HG03025 (cell line): ENCODE results near the gene LDLRAD3.
"Not testable (repeated sequence)": the region's sequence is repeated elsewhere in the genome, so short reads cannot be mapped to it uniquely, and the experiment has no call there.

Source experiments
- ATAC-seq: cut with Tn5 transposase; IDR thresholded peaks from one replicate; pipeline ENCODE4 v1.9.1; 2021; ENCODE audit warnings: mild to moderate bottlenecking, moderate library complexity; ENCODE audit not compliant: unreplicated experiment, low FRiP score

Gene LDLRAD3

DNA sequence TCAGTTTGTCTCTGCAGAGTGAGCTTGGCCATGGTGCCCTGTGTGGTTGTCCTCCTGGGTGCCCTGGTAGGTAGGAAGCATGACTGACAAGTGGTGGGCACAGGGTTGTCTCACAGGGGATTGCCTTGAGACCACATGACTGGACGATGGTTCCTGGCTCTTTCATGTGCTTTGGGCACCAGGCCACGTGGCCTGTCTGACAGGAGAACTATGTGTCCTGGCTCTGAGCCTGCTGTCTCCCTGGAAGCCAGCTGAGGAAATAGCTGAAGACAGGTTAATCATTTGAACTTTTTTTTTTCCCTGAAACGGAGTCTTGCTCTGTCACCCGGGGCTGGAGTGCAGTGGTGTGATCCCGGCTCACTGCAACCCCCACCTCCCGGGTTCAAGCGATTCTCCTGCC, 93.2 kb downstream of the LDLRAD3 start:
- no peak for ATAC-seq

DNA sequence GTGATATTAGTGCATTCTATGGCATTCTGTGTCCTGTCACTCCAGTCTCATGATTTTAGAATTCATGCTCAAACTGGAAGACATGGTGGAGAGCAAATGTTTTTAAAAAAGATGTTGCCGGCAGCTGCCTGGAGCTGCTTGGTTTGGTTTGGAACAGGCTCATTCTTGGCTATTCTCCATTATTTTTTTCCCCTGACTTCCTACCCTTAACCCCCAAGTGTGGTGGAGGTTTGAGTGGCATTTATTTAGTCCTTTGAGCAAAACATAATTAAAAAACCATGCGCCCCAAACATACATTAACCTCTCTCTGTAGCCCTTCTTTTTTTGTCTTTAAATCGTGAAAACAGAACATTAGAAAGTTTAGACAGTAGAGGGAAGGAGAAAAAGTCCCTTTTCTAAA, 94.7 kb downstream of the LDLRAD3 start:
- ATAC-seq = no peak

DNA sequence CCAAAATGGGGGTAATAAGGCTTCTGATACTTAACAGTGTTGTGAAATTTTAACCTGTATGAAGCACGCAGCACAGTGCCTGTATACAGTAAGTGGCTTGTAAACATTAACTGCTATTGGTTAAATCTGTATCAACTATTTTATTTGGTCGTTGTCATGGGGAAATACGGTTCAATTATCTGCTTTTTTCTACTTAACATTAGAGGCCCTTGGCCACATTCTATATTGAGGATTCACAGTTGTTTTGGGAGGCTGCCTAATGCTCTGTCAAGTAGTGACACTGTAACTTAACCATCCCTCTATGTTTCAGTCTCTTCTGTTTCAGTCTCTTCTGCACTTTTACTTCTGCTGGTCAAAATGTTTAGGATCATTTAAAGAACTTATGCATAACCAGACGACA, 95.6 kb downstream of the LDLRAD3 start:
- ATAC-seq = no peak

DNA sequence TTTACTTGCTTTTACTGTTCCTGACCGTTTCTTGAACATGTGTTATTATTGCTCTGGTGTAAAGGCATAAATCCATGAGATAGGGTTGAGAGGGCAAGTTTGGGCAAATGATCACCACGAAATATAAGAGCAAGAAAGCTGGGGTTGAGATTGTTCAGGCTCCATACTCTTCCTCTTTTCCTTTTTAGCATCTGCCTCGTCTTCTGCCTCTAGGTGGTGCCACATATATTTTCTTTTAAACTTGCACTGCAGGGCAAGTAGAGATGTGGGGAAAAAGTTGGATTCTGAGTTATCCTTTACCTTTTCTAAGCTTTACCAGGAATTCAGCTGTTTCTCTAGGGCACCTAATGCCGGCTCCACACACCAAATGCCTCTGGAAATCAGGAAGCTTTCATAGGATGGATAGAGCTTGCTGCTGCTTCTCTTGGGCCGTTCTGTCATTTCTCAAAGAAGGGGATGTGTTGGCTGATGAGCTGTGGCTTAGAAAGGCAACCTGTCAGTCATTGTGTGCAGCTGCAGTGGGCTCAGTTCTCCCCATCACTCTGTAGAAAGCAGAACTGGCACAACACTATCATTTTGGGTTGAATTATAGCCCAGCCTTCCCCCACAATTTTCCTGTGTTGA, 98.2 kb downstream of the LDLRAD3 start:
- no peak for ATAC-seq

DNA sequence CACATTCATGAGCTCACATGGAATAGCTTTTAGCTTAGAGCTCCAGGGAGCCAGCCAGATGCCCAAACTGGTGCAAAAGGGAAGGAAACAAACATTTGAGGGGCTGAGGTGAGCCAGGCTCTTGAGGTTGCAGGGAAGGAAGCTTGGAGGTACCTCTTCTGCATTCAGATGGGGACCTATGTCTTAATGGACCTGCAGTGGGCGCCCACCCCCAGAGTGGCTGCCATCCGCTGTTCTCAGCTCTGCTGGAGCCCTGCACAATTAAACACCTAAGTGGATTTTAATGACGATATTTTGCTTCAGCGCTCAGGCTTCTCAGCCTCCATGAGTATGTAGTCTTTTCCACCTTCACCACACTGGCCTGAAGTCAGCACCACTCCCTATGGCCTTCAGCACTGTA, 100.8 kb downstream of the LDLRAD3 start:
- ATAC-seq = no peak

DNA sequence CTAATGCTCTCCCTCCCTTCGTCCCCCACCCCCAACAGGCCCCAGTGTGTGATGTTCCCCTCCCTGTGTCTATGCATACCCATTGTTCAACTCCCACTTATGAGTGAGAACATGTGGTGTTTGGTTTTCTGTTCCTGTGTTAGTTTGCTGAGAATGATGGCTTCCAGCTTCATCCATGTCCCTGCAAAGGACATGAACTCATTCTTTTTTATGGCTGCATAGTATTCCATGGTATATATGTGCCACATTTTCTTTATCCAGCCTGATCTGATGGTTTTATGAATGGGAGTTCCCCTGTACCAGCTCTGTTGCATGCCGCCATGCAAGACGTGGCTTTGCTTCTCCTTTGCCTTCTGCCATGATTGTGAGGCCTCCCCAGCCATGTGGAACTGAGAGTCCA, 102.1 kb downstream of the LDLRAD3 start:
- not testable (repeated sequence) for ATAC-seq

DNA sequence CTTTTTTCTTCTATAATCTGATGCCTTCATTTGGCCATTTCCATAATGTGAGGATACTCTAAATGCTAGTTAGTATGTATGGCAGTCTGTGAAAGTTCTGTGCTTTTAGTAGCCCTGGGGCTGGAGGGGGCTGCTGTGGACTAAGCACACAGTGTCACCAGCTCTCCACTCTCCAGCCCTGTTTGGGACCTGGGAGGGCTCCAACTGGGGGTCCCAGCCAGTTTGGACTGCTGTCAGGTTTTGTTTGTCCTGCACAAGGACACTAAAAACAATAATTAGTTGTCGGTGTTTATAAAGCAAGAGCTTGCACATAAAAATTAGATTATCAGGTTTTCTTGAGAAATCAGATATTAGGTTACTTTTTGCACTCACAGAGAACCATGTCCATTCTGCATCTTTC, 103.1 kb downstream of the LDLRAD3 start:
- no peak for ATAC-seq

DNA sequence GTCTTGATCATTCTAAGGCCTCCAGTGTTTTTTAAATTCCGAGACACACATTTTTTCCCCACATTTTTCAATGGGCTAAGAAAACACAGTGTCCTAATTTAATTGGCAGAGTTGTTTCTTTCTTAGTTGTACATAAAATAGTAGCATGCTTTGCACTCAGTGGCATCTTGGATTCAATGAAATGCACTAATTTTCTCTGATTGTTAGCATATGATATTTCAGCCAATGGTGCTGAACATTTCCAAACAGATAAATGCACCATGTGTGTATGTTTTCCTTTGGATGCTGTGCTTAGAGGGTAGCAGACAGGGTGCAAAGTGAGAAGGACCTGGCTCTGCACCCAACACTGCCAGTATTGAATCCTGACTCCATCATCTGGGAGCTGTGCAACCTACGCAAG, 103.5 kb downstream of the LDLRAD3 start:
- no peak for ATAC-seq

DNA sequence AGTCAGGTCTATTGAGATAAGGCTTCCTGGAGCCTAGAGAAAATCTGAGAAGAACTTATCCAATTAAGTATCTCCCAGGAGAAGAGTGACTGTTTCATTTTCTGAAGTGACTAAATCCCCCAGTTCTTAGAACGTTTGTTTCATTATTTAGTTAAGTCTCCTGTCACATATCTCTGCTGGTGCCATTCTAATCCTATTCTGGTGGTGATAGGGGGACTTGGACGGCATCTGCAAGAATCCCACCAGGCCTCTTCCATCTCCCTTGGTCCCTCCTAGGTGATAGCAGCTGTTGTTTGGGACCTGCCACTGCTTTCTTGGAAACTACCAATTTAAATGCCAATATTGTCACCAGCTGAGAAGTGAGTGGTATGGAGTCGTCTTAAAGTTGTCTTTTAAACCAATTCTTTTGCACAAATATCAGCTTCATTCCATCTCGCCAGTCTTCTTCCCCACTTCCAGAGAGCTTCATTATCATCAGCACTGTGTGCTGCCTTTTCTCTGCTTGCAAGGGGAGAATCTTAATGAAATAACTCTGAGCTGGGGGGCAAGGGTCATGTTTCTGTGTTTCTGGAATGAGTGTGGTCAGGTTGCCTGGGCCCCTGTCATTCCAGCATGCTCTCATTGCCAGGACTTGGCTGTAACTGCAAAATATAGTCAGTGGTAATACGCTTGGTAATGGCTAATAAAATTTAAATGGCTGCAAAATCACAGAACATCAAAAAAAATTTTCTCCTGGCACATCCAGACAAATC, 104.8 kb downstream of the LDLRAD3 start:
- ATAC-seq = no peak

DNA sequence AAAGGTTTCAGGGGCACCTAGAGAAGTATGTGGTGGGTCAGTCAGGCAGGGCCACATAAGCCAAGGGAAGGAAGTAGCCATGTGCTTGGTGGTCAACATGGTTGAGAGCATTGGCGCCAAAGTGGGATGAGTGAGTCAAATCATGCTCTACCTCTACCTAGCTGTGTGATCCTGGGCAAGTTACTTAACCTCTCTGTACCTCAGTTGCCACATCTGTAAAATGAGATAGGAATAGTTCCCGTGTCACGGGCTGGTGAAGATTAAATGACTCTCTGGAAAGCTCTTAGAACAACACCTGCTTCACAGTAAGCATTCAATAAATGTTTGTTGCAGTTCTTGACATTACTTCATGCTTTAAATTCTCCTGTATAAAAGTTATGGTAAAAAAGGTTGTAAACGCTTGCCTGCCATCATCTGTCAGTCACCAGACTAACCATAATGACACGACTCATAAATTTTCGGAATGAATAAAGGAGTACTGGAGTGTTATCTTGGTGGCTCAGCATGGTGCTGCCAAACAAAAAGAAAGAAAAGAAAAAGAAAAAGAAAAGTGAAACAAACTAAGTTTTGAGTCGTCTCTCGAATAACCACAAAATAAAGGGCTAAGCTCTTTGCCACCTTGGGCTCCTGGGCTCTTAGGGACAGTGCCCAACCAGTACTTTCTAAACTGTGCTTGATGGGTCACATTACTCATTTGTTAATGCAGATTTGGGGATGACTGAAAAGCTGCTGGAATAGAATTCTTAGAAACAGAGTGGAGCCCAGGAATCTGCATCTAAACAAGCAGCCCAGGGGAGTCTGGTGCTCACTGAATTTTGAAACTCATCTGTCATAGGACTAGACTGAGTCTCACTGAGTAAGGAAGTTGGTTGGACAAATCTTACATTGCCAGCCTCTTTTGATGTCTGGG, 107.6 kb downstream of the LDLRAD3 start:
- ATAC-seq = no peak

DNA sequence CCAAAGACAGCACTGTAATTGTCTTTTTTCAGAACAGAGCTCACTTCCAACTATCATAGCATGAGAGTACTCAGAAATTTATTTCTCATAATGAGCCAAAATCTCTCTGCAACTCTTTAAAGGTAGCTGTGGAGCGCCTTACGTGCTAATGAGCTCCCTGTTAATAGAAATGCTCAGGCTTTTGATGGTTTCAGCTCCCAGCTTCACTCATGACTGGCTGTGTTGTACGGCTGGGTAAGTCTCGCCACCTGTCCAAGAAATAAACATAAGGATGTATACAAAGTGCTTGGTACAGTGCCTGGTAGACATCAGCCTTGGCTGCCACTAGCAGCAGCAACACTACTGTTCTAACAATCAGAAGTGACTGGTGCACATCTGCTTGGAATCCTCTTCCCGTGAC, 109.4 kb downstream of the LDLRAD3 start:
- ATAC-seq = no peak

DNA sequence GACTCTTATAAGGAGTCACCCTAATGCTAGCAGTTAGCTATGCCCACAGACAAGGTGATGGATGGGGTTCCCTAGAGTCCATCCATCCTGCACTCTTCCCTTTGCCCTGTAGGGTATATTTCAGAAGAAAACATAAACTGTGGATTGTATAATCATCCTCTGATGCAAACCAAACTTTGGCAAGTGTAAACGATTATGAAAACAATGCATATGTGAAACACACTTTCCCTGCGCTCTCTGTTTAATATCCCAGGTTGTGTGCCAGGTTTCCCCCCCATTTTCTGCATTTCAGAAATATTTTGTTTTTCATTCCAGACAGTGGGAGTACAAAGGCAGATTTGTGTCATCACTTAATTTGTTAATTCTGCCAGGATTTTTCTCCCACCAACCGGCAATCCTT, 110.0 kb downstream of the LDLRAD3 start:
- no peak for ATAC-seq

DNA sequence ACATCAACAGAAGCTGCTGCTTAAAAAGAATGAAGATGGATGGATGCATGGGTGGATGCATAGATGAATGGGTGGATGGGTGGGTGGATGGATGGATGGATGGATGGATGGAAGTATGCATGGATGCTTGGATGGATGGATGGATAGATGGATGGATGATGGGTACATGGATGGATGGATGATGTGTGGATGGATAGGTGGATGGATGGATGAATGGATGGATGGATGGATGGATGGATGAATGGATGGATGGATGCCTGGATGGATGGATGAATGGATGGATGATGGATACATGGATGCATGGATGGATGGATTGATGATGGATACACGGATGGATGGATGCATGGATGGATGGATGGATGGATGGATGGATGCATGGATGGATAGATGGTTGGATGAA, 110.8 kb downstream of the LDLRAD3 start:
- no peak for ATAC-seq

DNA sequence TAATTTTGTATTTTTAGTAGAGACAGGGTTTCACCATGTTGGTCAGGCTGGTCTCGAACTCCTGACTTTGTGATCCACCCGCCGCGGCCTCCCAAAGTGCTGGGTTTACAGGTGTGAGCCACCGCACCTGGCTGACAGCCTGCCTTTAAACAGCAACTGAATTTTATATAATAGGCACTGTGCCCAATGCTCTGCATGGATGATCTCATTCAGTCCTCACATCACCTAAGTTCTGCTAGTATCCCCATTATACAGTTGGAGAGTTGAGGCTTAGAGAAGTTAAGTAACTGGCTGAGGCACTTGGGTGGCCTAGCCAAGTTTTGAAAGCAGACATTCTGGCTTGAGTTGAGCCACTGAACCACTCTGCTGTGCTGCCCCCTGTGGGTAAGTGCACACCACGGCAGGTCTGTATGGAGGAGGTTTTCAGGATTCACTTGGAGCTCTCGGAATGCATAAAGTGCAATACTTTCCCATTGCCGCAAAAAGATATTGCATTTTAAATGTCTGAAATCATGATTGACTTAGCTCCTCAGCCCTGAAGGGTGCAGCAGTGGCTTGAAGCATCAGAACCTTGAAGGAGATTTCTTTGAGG, 112.4 kb downstream of the LDLRAD3 start:
- ATAC-seq = no peak

DNA sequence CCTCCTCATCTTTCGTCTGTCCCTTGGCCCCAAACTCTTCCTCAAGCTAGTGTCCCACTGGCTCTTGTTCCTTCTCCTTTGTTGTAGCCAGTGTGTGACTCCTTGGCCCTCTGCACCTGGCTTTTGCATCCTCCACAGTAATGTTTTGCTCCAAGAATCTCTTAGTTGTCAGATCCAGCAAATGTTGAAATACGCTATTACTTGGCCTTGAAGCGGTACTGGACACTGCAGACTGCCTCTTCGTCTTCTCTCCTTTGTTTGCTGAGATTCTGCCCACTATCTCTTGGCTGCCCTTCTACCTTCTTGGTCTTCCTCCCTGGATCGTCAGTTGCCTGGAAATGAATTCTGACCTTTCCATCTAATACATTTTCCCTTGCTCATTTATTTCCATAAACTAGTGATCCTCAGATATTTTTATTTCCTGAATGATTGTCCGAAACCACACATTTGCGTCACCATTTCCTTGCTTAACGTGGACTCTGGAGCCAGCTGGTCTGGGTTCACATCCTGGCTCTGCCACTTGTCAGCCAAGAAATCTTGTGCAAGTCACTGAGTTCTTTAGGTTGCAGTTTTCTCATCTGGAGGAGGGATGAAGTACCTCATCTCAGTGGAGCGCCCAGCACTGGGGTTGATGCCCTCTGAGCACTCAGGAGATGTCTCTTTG, 113.6 kb downstream of the LDLRAD3 start:
- ATAC-seq = no peak

DNA sequence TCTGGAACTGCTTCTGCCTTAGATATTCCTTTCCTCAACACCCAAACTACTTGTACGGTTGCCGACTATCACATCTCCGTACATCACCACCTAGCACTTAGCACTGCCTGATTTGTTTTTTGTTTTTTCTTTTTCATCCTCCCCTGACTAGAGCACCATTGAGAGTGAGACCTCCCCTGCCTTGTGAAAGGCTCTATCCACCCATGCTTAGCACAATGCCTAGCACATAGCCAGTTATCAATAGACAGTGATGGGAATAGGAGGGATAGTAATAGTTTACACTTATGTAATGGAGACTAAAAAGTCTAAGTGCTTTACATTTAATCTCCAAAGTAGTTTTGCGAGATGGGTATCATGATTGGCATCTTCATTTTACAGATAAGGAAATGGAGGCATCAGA, 115.8 kb downstream of the LDLRAD3 start:
- no peak for ATAC-seq

DNA sequence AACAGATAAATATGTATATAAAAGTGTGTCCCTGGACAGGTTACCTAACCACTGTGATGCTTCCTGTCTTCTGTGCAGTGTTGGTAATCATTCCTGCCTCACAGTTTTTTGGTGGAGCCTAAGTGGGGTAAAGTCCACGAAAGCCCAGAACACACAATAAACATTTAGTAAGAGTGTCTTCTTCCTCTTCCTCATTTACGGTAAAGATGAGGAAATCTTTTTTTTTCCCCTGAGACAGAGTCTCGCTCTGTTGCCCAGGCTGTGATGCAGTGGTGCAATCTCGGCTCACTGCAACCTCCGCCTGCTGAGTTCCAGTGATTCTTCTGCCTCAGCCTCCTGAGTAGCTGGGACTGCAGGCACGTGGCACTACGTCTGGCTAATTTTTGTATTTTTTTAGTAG, 117.1 kb downstream of the LDLRAD3 start:
- no peak for ATAC-seq

DNA sequence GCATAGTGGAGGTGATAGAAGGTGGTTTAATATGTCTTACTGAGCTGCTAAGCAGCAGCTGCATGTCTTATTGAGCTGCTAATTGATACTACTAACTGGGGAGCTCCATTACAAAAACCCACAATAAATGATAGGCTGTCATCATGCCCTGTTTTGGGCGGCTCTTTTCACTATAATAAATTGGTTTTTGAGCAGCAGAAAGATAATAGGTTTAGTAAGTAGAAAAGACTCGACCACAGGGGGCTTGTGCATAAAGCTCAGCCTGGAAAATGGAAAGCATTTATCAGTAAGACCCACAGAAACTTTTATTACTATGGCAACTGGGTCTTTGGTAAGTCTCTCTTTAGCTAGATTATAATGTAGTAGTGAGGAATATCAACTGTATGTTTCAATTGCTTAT, 117.6 kb downstream of the LDLRAD3 start:
- no peak for ATAC-seq

DNA sequence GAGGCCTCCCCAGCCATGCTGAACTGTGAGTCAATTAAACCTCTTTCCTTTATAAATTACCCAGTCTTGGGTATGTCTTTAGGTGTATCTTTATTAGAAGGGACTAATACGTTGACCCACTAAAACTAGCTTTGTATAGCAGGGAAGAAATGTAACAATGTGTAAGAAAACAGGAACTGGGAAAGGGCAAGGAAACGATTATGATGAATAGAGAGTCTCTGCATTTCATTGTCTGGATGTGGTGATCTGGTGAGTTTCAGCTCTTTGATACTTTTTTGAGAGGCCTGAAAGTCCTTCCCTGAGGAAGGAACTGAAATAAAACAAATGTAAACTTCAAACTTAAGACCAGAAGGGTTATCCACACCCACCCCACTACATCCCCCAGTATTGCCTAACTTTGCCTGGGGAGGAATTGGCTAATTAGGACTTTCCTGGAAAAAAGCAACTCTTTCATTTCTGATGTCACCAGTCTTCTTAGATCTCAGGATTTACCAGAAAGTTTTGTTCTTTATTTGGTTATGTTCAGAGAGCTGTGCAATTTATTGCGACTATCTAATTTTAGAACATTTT, 119.0 kb downstream of the LDLRAD3 start:
- no peak for ATAC-seq

DNA sequence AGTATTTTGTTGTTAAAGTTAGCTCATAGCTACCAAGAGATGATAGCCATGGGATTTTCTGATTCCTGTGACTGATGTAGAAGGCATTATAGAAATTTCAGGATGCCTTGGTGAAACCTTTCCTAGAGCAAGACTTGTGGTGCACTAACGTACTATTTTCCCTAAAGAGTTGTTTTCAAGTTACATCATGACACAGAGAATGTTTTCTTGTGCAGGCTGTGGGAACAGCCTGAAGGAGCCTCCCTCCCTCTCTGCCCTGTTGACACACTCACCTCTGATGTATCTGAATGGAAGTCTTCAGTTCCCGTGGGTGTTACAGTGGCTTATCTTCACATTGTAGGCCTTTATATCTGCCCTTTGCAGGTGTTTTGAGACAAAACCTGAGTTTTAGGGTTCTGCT, 121.6 kb downstream of the LDLRAD3 start:
- no peak for ATAC-seq
